A549 (cell line): Measurements from ENCODE around the gene ANLN.

Experiments used
- EP300 ChIP-seq, 2 experiments: fragments of >200 bp; sonication (Bioruptor Twin); formaldehyde crosslinking; IDR thresholded peaks; 2 replicates in 1 of 2; 3 replicates in 1 of 2; pipeline ENCODE4 v1.6.1; 2016 to 2017
- TF ChIP-seq, protein P1 (sequence below): fragments of >200 bp; sonication (Bioruptor Twin); formaldehyde crosslinking; IDR thresholded peaks from 3 replicates; pipeline ENCODE4 v1.5.1; 2016

DNA sequence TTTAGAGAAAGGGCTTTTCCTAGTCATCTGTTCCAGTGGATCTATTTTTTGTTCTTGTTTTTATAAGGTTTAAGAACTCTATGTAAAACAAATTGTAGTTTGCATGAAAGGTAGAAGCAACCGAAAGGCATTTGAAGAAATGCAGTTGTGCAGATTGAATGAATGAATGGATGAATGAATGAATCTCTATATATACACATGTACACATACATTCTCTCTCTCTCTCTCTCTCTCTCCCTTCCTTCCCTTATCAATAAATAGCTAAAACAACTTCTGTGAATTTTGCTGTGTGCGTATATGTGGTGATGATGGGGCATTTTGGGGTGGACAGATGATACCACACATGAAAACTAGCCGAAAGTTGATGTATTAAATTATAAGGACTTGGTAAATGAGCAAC is 32.4 kb downstream of the ANLN start:
- no peak for TF ChIP-seq EP300 (IDR thresholded peaks at IDR 0.05)
- TF ChIP-seq, protein P1, sequence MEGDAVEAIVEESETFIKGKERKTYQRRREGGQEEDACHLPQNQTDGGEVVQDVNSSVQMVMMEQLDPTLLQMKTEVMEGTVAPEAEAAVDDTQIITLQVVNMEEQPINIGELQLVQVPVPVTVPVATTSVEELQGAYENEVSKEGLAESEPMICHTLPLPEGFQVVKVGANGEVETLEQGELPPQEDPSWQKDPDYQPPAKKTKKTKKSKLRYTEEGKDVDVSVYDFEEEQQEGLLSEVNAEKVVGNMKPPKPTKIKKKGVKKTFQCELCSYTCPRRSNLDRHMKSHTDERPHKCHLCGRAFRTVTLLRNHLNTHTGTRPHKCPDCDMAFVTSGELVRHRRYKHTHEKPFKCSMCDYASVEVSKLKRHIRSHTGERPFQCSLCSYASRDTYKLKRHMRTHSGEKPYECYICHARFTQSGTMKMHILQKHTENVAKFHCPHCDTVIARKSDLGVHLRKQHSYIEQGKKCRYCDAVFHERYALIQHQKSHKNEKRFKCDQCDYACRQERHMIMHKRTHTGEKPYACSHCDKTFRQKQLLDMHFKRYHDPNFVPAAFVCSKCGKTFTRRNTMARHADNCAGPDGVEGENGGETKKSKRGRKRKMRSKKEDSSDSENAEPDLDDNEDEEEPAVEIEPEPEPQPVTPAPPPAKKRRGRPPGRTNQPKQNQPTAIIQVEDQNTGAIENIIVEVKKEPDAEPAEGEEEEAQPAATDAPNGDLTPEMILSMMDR, result no peak
